LHCN-M2 (cell line): ENCODE results near the gene RWDD4. TPM values are rescaled to one million over a fixed set of nuclear protein-coding genes. Genes with fewer than 3 reads are reported as not detected.
"Not testable (repeated sequence)": the region's sequence is repeated elsewhere in the genome, so short reads cannot be mapped to it uniquely, and the experiment has no call there.

Source experiments
- DNase-seq: peaks from one replicate; pipeline ENCODE4 v3.0.0-alpha.2; 2012; ENCODE audit warnings: low read depth
- total RNA-seq: library from RNA; depleted of rRNA; stranded (reverse); fragments of >200 nt; gene quantifications from 2 replicates; pipeline ENCODE4 v1.2.3, GENCODE V29; 2014

RWDD4 gene
- total RNA-seq, 1 experiment from 2014 or later = 42.2 TPM

GRCh38 chr4:183636503-183636902 lies 22.5 kb downstream of the RWDD4 start:
- no peak for DNase-seq

GRCh38 chr4:183635741-183636140 lies 23.2 kb downstream of the RWDD4 start:
- no peak for DNase-seq

GRCh38 chr4:183635321-183635720 lies 23.7 kb downstream of the RWDD4 start:
- no peak for DNase-seq

- DNase-seq = no peak
These were observed 25.2 kb downstream of the RWDD4 start for GRCh38 chr4:183633476-183634400.

GRCh38 chr4:183632689-183633088 lies 26.3 kb downstream of the RWDD4 start:
- no peak for DNase-seq

- no peak for DNase-seq
These were observed 27.3 kb downstream of the RWDD4 start for GRCh38 chr4:183631577-183632198.

GRCh38 chr4:183627979-183628588 lies 30.9 kb downstream of the RWDD4 start:
- DNase-seq = no peak

GRCh38 chr4:183627286-183627685 lies 31.7 kb downstream of the RWDD4 start:
- DNase-seq = not testable (repeated sequence)

GRCh38 chr4:183626168-183626567 lies 32.8 kb downstream of the RWDD4 start:
- no peak for DNase-seq

GRCh38 chr4:183624548-183624947 lies 34.4 kb downstream of the RWDD4 start:
- no peak for DNase-seq

GRCh38 chr4:183621875-183622274 lies 37.1 kb downstream of the RWDD4 start:
- no peak for DNase-seq

GRCh38 chr4:183620421-183620820 lies 38.6 kb downstream of the RWDD4 start:
- DNase-seq = no peak

- no peak for DNase-seq
These were observed 40.3 kb downstream of the RWDD4 start for GRCh38 chr4:183618681-183619080.

- DNase-seq = no peak
These were observed 41.9 kb downstream of the RWDD4 start for GRCh38 chr4:183617075-183617474.

GRCh38 chr4:183612329-183613250 lies 46.4 kb downstream of the RWDD4 start:
- no peak for DNase-seq

- no peak for DNase-seq
These were observed 47.7 kb downstream of the RWDD4 start for GRCh38 chr4:183611210-183611830.

- no peak for DNase-seq
These were observed 48.4 kb downstream of the RWDD4 start for GRCh38 chr4:183610613-183611012.

GRCh38 chr4:183610033-183610432 lies 49.0 kb downstream of the RWDD4 start:
- DNase-seq = peak; percentile 67

- no peak for DNase-seq
These were observed 49.8 kb downstream of the RWDD4 start for GRCh38 chr4:183609151-183609550.

GRCh38 chr4:183607894-183608293 lies 51.1 kb downstream of the RWDD4 start:
- DNase-seq = no peak

GRCh38 chr4:183602557-183603027 lies 56.4 kb downstream of the RWDD4 start:
- no peak for DNase-seq
